IMR-90 (cell line): Measurements from ENCODE around the gene ANKRD13B. TPM values are rescaled to one million over a fixed set of nuclear protein-coding genes. Genes with fewer than 3 reads are reported as not detected.
A peak's percentile ranks its signal among the peaks of the same experiment; 100 is the strongest.

Experiments
- ATAC-seq: fragments of 200-7000 bp; cut with Tn5 transposase; 2 replicates; pipeline ENCODE4 v1.9.1; 2020; ENCODE audit warnings: low read depth, mild to moderate bottlenecking, moderate library complexity
- BruUV-seq: library from RNA; stranded (reverse); fragments of 400-500 nt; replicated peaks from 2 replicates; lab custom pipeline; 2021; lab: Mats Ljungman, UMichigan
- CTCF ChIA-PET: fragments of 300-600 bp; formaldehyde crosslinking; extraction: SDS; loops from one replicate; lab custom pipeline; 2021; ENCODE audit warnings: antibody characterized with exemption; lab: Yijun Ruan, JAX
- POLR2A ChIA-PET: fragments of 300-600 bp; sonication (Branson Sonifier 250); formaldehyde crosslinking; loops from one replicate; lab custom pipeline; 2022; ENCODE audit warnings: antibody characterized with exemption; ENCODE audit not compliant: unreplicated experiment; lab: Charles Lee
- DNase-seq: peaks from one replicate; pipeline ENCODE4 v3.0.0; 2013
- H2AFZ ChIP-seq: replicated peaks from 2 replicates; pipeline ENCODE3; 2013; ENCODE audit warnings: low read length, mild to moderate bottlenecking; ENCODE audit not compliant: poor library complexity
- H2AK5ac ChIP-seq: 2 replicates; pipeline ENCODE4 v1.6.1; 2013; ENCODE audit warnings: low read depth, low read length, inconsistent platforms
- H2AK9ac ChIP-seq: replicated peaks from 2 replicates; pipeline ENCODE3; 2013; ENCODE audit warnings: mild to moderate bottlenecking, low read depth, low read length, moderate library complexity; ENCODE audit not compliant: poor library complexity
- H2BK120ac ChIP-seq: 2 replicates; pipeline ENCODE4 v1.6.1; 2013; ENCODE audit warnings: low read depth, low read length, inconsistent platforms
- H2BK15ac ChIP-seq: 3 replicates; pipeline ENCODE4 v1.6.1; 2013; ENCODE audit warnings: low read depth, low read length, inconsistent platforms
- H2BK20ac ChIP-seq: 2 replicates; pipeline ENCODE4 v1.6.1; 2013; ENCODE audit warnings: low read depth, mild to moderate bottlenecking, inconsistent platforms, low read length, moderate library complexity
- H2BK5ac ChIP-seq: 2 replicates; pipeline ENCODE4 v1.6.1; 2013; ENCODE audit warnings: mild to moderate bottlenecking, low read depth, low read length, inconsistent platforms; ENCODE audit not compliant: poor library complexity, severe bottlenecking
- H3K14ac ChIP-seq: replicated peaks from 2 replicates; pipeline ENCODE4 v1.6.1; 2013; ENCODE audit warnings: low read depth, low read length, inconsistent platforms
- H3K18ac ChIP-seq: 2 replicates; pipeline ENCODE4 v1.6.1; 2013; ENCODE audit warnings: low read depth, low read length, control low read depth
- H3K23ac ChIP-seq: 2 replicates; pipeline ENCODE4 v1.6.1; 2013; ENCODE audit warnings: low read depth, low read length, inconsistent platforms
- H3K27ac ChIP-seq: 2 replicates; pipeline ENCODE4 v1.5.1; 2013; ENCODE audit warnings: mild to moderate bottlenecking, control low read depth, low read length; ENCODE audit not compliant: insufficient read depth
- H3K27me3 ChIP-seq: 2 replicates; pipeline ENCODE4 v1.6.1; 2013; ENCODE audit warnings: low read length; ENCODE audit not compliant: control insufficient read depth, insufficient read depth
- H3K36me3 ChIP-seq: 2 replicates; pipeline ENCODE4 v1.6.1; 2013; ENCODE audit warnings: low read length, mixed read lengths; ENCODE audit not compliant: control insufficient read depth, insufficient read depth
- H3K4ac ChIP-seq: 2 replicates; pipeline ENCODE4 v1.6.1; 2013; ENCODE audit warnings: low read depth, low read length, inconsistent platforms
- H3K4me1 ChIP-seq: 2 replicates; pipeline ENCODE4 v1.6.1; 2013; ENCODE audit warnings: low read length, mixed read lengths; ENCODE audit not compliant: control insufficient read depth, insufficient read depth
- H3K4me2 ChIP-seq: 2 replicates; pipeline ENCODE4 v1.6.1; 2013; ENCODE audit warnings: low read depth, mild to moderate bottlenecking, control low read depth, low read length, moderate library complexity
- H3K4me3 ChIP-seq: 2 replicates; pipeline ENCODE4 v1.5.1; 2013; ENCODE audit warnings: low read depth, mild to moderate bottlenecking, control low read depth, low read length, moderate library complexity; ENCODE audit not compliant: insufficient read depth
- H3K56ac ChIP-seq: 2 replicates; pipeline ENCODE4 v1.6.1; 2013; ENCODE audit warnings: low read length, inconsistent platforms; ENCODE audit not compliant: insufficient read depth; ENCODE audit errors: extremely low read depth
- H3K79me1 ChIP-seq, 2 experiments: 2 replicates each; pipeline ENCODE4 v1.6.1; 2013; ENCODE audit warnings: low read length in 2 of 2, inconsistent platforms in 1 of 2, low read depth in 1 of 2
- H3K9ac ChIP-seq: 2 replicates; pipeline ENCODE4 v1.6.1; 2013; ENCODE audit warnings: low read depth, low read length, control low read depth
- H3K9me1 ChIP-seq: 2 replicates; pipeline ENCODE4 v1.6.1; 2013; ENCODE audit warnings: low read length, inconsistent platforms; ENCODE audit not compliant: insufficient read depth
- H3K9me3 ChIP-seq: 2 replicates; pipeline ENCODE4 v1.6.1; 2013; ENCODE audit warnings: low read length; ENCODE audit not compliant: control insufficient read depth, insufficient read depth
- H4K20me1 ChIP-seq: 2 replicates; pipeline ENCODE4 v1.6.1; 2013; ENCODE audit warnings: low read length, inconsistent platforms; ENCODE audit not compliant: insufficient read depth
- H4K5ac ChIP-seq: 2 replicates; pipeline ENCODE4 v1.6.1; 2013; ENCODE audit warnings: mild to moderate bottlenecking, low read depth, low read length, control low read depth
- H4K8ac ChIP-seq, 2 experiments: 2 replicates each; pipeline ENCODE4 v1.6.1; 2013; ENCODE audit warnings: low read depth in 2 of 2, low read length in 2 of 2, control low read depth in 1 of 2, inconsistent platforms in 1 of 2
- H4K91ac ChIP-seq: 2 replicates; pipeline ENCODE4 v1.6.1; 2013; ENCODE audit warnings: low read depth, low read length, inconsistent platforms; ENCODE audit not compliant: insufficient read depth
- BHLHE40 ChIP-seq: fragments of 150-350 bp; IDR thresholded peaks from 2 replicates; pipeline ENCODE4 v1.6.1; 2016; ENCODE audit warnings: mild to moderate bottlenecking, low read depth, low read length
- CEBPB ChIP-seq: IDR thresholded peaks from 2 replicates; pipeline ENCODE4 v1.6.1; 2012; ENCODE audit warnings: low read depth, low read length, improper control_type of control experiment
- CHD1 ChIP-seq: IDR thresholded peaks from 2 replicates; pipeline ENCODE4 v1.6.1; 2012; ENCODE audit warnings: low read depth, low read length, improper control_type of control experiment
- CTCF ChIP-seq: conservative IDR thresholded peaks from 2 replicates; pipeline ENCODE4 v1.5.1; 2012; ENCODE audit warnings: mild to moderate bottlenecking, low read depth, low read length, improper control_type of control experiment
- FOS ChIP-seq: fragments of 150-350 bp; IDR thresholded peaks from 2 replicates; pipeline ENCODE4 v1.6.1; 2016; ENCODE audit warnings: low read depth, low read length
- MAFK ChIP-seq: IDR thresholded peaks from 2 replicates; pipeline ENCODE4 v1.6.1; 2012; ENCODE audit warnings: low read depth, low read length, improper control_type of control experiment
- MAZ ChIP-seq: IDR thresholded peaks from 2 replicates; pipeline ENCODE4 v1.6.1; 2012; ENCODE audit warnings: low read depth, mild to moderate bottlenecking, low read length, improper control_type of control experiment, moderate library complexity, borderline replicate concordance
- MXI1 ChIP-seq: IDR thresholded peaks from 2 replicates; pipeline ENCODE4 v1.6.1; 2012; ENCODE audit warnings: low read depth, mild to moderate bottlenecking, low read length, moderate library complexity, borderline replicate concordance
- NFE2L2 ChIP-seq: fragments of 150-350 bp; IDR thresholded peaks from 2 replicates; pipeline ENCODE4 v1.6.1; 2016; ENCODE audit warnings: low read depth, mild to moderate bottlenecking, low read length
- RAD21 ChIP-seq: IDR thresholded peaks from 2 replicates; pipeline ENCODE4 v1.6.1; 2012; ENCODE audit warnings: low read length, improper control_type of control experiment
- RCOR1 ChIP-seq: IDR thresholded peaks from 2 replicates; pipeline ENCODE4 v1.6.1; 2012; ENCODE audit warnings: mild to moderate bottlenecking, low read length, improper control_type of control experiment; ENCODE audit not compliant: insufficient replicate concordance
- RFX5 ChIP-seq: IDR thresholded peaks from 2 replicates; pipeline ENCODE4 v1.8.0; 2012; ENCODE audit warnings: low read depth, mild to moderate bottlenecking, low read length, moderate library complexity
- SMC3 ChIP-seq: fragments of 150-350 bp; IDR thresholded peaks from 2 replicates; pipeline ENCODE4 v1.6.1; 2016; ENCODE audit warnings: low read depth, mild to moderate bottlenecking, antibody characterized with exemption, low read length, moderate library complexity
- USF2 ChIP-seq: fragments of 150-350 bp; IDR thresholded peaks from 2 replicates; pipeline ENCODE4 v1.6.1; 2017; ENCODE audit warnings: mild to moderate bottlenecking, antibody characterized with exemption, low read length, low read depth
- WGBS, 2 experiments: methylation state at CpG; one replicate each; pipeline versions ENCODE4 v1.1.5 to v1.1.7; 2013; ENCODE audit warnings: missing lambda C conversion rate in 2 of 2; ENCODE audit not compliant: insufficient read length in 1 of 2; ENCODE audit errors: extremely low coverage in 2 of 2; 5-methylcytosine and 5-hydroxymethylcytosine counted together
- dilution Hi-C: fragments of 300-500 bp; cut with HindIII; formaldehyde crosslinking; loops from one replicate; pipeline ENCODE4 v1.14.3; 2018; ENCODE audit warnings: low sequenced_read_pairs; ENCODE audit not compliant: unreplicated experiment
- in situ Hi-C: fragments of 300-500 bp; cut with MboI; formaldehyde crosslinking; loops from 3 replicates; pipeline ENCODE4 v1.14.3; 2019; ENCODE audit warnings: low sequenced_read_pairs, inconsistent platforms, mixed read lengths
- intact Hi-C: fragments of 100-400 bp; cut with micrococcal nuclease; formaldehyde crosslinking; loops from 2 replicates; pipeline ENCODE4 v1.10.0; 2022
- polyA plus RNA-seq, 3 experiments: library from polyadenylated mRNA; depleted of rRNA; stranded (reverse); fragments of >200 nt; gene quantifications; 2 replicates each; pipeline ENCODE4 v1.2.3, GENCODE V29; 2012; ENCODE audit warnings: low replicate concordance in 1 of 3
- total RNA-seq: library from RNA; depleted of rRNA; stranded (reverse); fragments of >200 nt; gene quantifications from 2 replicates; pipeline ENCODE4 v1.2.3, GENCODE V29; 2012
- TF ChIP-seq, protein P1 (sequence below): fragments of 150-350 bp; IDR thresholded peaks from 2 replicates; pipeline ENCODE4 v1.6.1; 2016; ENCODE audit warnings: low read depth, mild to moderate bottlenecking, low read length, moderate library complexity, borderline replicate concordance

The ANKRD13B gene
- total and polyA plus RNA-seq, 2 of the 4 experiments (the other 2 are of a cell fraction): 0.90 to 4.0 TPM

- dilution Hi-C loops (no loop called here), in situ Hi-C loops (no loop called here), intact Hi-C loops (no loop called here)
- POLR2A ChIA-PET: no interaction called here
- no peak for TF ChIP-seq FOS
- TF ChIP-seq USF2: no peak
- no peak for TF ChIP-seq RAD21
- no peak for TF ChIP-seq BHLHE40
- TF ChIP-seq CHD1: no peak
- TF ChIP-seq MAZ: no peak
- TF ChIP-seq RCOR1: no peak
- TF ChIP-seq CEBPB: no peak
- no peak for TF ChIP-seq NFE2L2
- TF ChIP-seq CTCF: no peak
- no peak for TF ChIP-seq MAFK
- no peak for TF ChIP-seq SMC3
- TF ChIP-seq RFX5: no peak
- TF ChIP-seq, protein P1, sequence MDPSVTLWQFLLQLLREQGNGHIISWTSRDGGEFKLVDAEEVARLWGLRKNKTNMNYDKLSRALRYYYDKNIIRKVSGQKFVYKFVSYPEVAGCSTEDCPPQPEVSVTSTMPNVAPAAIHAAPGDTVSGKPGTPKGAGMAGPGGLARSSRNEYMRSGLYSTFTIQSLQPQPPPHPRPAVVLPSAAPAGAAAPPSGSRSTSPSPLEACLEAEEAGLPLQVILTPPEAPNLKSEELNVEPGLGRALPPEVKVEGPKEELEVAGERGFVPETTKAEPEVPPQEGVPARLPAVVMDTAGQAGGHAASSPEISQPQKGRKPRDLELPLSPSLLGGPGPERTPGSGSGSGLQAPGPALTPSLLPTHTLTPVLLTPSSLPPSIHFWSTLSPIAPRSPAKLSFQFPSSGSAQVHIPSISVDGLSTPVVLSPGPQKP: no peak
- no peak for TF ChIP-seq MXI1
- H3K56ac ChIP-seq: no peak overlapping the region
- H3K23ac ChIP-seq: no peak overlapping the region
- H3K79me1 ChIP-seq: peaks cover 0 to 6% of the 10 kb centered on the region in 2 experiments; a peak in 1 of 4 replicates
- DNase-seq: no peak
- H3K4ac ChIP-seq: no peak overlapping the region
- H3K9ac ChIP-seq: no peak overlapping the region
- H3K4me1 ChIP-seq: peaks cover 2% of the 10 kb centered on the region; the same call in 1 of the 2 replicates
- no peak overlapping the region for H4K91ac ChIP-seq
- CTCF ChIA-PET: no interaction called here
- H3K18ac ChIP-seq: no peak overlapping the region
- ATAC-seq: peak; percentile 1; the same call in 1 of the 2 replicates
- no peak overlapping the region for H2BK120ac ChIP-seq
- H2BK20ac ChIP-seq: no peak overlapping the region
- H3K9me1 ChIP-seq: peaks cover 11% of the 10 kb centered on the region
- H2AFZ ChIP-seq: peak overlapping the region; percentile 77
- no peak overlapping the region for H3K27ac ChIP-seq
- no peak overlapping the region for H2BK15ac ChIP-seq
- BruUV-seq: no TSS peak
- H4K5ac ChIP-seq: no peak overlapping the region
- H3K36me3 ChIP-seq: peaks cover 2% of the 10 kb centered on the region; the same call in 1 of the 2 replicates
- H2AK5ac ChIP-seq: no peak overlapping the region
- no peak overlapping the region for H3K4me2 ChIP-seq
- H4K8ac ChIP-seq: no peak overlapping the region
- 41% methylated on average over 5 of the region's 15 CpGs; no CpG with 5 or more reads in 1 of the 2 experiments for WGBS, 2 experiments
- H4K20me1 ChIP-seq: peaks cover 6% of the 10 kb centered on the region; the same call in 1 of the 2 replicates
- H3K27me3 ChIP-seq: no peaks in the 10 kb centered on the region; the same call in 1 of the 2 replicates
- no peaks in the 10 kb centered on the region for H3K9me3 ChIP-seq
- H3K14ac ChIP-seq: no peak overlapping the region
- H2AK9ac ChIP-seq: peak overlapping the region; percentile 85
- no peak overlapping the region for H3K4me3 ChIP-seq
- H2BK5ac ChIP-seq: no peak overlapping the region
These were observed 22.1 kb downstream of the ANKRD13B start for GRCh38 chr17:29615048-29615385.
